HG02943 (cell line): ENCODE measurements around the gene ITFG2.
"Not testable (repeated sequence)": the region's sequence is repeated elsewhere in the genome, so short reads cannot be mapped to it uniquely, and the experiment has no call there.

Experiments used
- ATAC-seq: cut with Tn5 transposase; IDR thresholded peaks from one replicate; pipeline ENCODE4 v1.9.1; 2021; ENCODE audit warnings: mild to moderate bottlenecking, low read depth, moderate library complexity; ENCODE audit not compliant: unreplicated experiment

The ITFG2 gene

GRCh38 chr12:2812290-2813213 lies at the start of gene ITFG2:
Gene ITFG2, plus strand, starts transcription at chr12:2812668. Its CDS starts 93 bp downstream, at chr12:2812761.
- peak; percentile 96 for ATAC-seq

- ATAC-seq, result no peak
Measured at GRCh38 chr12:2764398-2764797, 48.1 kb upstream of the ITFG2 start.

- ATAC-seq, result no peak
Measured at GRCh38 chr12:2765052-2765451, 47.4 kb upstream of the ITFG2 start.

- no peak for ATAC-seq
Measured at GRCh38 chr12:2765608-2766007, 46.9 kb upstream of the ITFG2 start.

GRCh38 chr12:2768224-2768961 lies 44.1 kb upstream of the ITFG2 start:
- ATAC-seq, result no peak

- no peak for ATAC-seq
Measured at GRCh38 chr12:2769866-2770533, 42.5 kb upstream of the ITFG2 start.

- ATAC-seq, result not testable (repeated sequence)
Measured at GRCh38 chr12:2770544-2770943, 41.9 kb upstream of the ITFG2 start.

- no peak for ATAC-seq
Measured at GRCh38 chr12:2772370-2772769, 40.1 kb upstream of the ITFG2 start.

GRCh38 chr12:2773199-2773875 lies 39.1 kb upstream of the ITFG2 start:
- no peak for ATAC-seq

GRCh38 chr12:2775431-2775830 lies 37.0 kb upstream of the ITFG2 start:
- no peak for ATAC-seq

- ATAC-seq, result no peak
Measured at GRCh38 chr12:2776129-2776806, 36.2 kb upstream of the ITFG2 start.

- no peak for ATAC-seq
Measured at GRCh38 chr12:2779281-2779680, 33.2 kb upstream of the ITFG2 start.

GRCh38 chr12:2783936-2784600 lies 28.4 kb upstream of the ITFG2 start:
- no peak for ATAC-seq

- no peak for ATAC-seq
Measured at GRCh38 chr12:2785017-2785416, 27.5 kb upstream of the ITFG2 start.

- ATAC-seq, result no peak
Measured at GRCh38 chr12:2791089-2791488, 21.4 kb upstream of the ITFG2 start.

- ATAC-seq, result no peak
Measured at GRCh38 chr12:2792671-2793500, 19.6 kb upstream of the ITFG2 start.

- no peak for ATAC-seq
Measured at GRCh38 chr12:2793561-2793960, 18.9 kb upstream of the ITFG2 start.

GRCh38 chr12:2794191-2794735 lies 18.2 kb upstream of the ITFG2 start:
- no peak for ATAC-seq
